ENCODE measurements around the gene MTRFR.

GRCh38 chr12:123266679-123267277 is 33.5 kb downstream of the MTRFR start:
- TF ChIP-seq, protein P1, sequence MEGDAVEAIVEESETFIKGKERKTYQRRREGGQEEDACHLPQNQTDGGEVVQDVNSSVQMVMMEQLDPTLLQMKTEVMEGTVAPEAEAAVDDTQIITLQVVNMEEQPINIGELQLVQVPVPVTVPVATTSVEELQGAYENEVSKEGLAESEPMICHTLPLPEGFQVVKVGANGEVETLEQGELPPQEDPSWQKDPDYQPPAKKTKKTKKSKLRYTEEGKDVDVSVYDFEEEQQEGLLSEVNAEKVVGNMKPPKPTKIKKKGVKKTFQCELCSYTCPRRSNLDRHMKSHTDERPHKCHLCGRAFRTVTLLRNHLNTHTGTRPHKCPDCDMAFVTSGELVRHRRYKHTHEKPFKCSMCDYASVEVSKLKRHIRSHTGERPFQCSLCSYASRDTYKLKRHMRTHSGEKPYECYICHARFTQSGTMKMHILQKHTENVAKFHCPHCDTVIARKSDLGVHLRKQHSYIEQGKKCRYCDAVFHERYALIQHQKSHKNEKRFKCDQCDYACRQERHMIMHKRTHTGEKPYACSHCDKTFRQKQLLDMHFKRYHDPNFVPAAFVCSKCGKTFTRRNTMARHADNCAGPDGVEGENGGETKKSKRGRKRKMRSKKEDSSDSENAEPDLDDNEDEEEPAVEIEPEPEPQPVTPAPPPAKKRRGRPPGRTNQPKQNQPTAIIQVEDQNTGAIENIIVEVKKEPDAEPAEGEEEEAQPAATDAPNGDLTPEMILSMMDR (IDR thresholded peaks at IDR 0.05): no peak
- TF ChIP-seq POLR2AphosphoS5 (IDR thresholded peaks at IDR 0.05) (no peak), POLR2A (IDR thresholded peaks at IDR 0.05) (no peak), EP300 (IDR thresholded peaks at IDR 0.05) (no peak)

Measured in suprapubic skin (tissue), 4 donors.